Transverse colon (tissue), 4 donors: ENCODE data around the gene VENTX. TPM values are rescaled to one million over a fixed set of nuclear protein-coding genes. Genes with fewer than 3 reads are reported as not detected.

ENCODE experiments used
- DNase-seq: peaks from one replicate; pipeline ENCODE4 v3.0.0-alpha.2; 2019
- H3K27ac ChIP-seq, 4 donors: fragments of 200-600 bp; sonication (generic); 2 replicates each; pipeline ENCODE4 v1.5.1; 2016 to 2018; ENCODE audit warnings: inconsistent platforms in 4 of 4
- H3K27me3 ChIP-seq: fragments of 200-600 bp; sonication (generic); 2 replicates; pipeline ENCODE4 v1.5.1; 2017; ENCODE audit warnings: inconsistent platforms
- H3K36me3 ChIP-seq, 4 donors: fragments of 200-600 bp; sonication (generic); 2 replicates each; pipeline ENCODE4 v1.5.1; 2017 to 2019; ENCODE audit warnings: inconsistent platforms in 4 of 4
- H3K4me1 ChIP-seq, 4 donors: fragments of 200-600 bp; sonication (generic); 2 replicates each; pipeline ENCODE4 v1.5.1; 2017 to 2020; ENCODE audit warnings: inconsistent platforms in 4 of 4
- H3K4me3 ChIP-seq, 4 donors: fragments of 200-600 bp; sonication (generic); 1 replicate in 1 of 4; 2 replicates in 3 of 4; pipeline versions ENCODE4 v1.5.1 to v1.6.1; 2017 to 2019; ENCODE audit warnings: inconsistent platforms in 4 of 4
- H3K9me3 ChIP-seq, 2 donors: fragments of 200-600 bp; sonication (generic); 2 replicates each; pipeline ENCODE4 v1.5.1; 2017 to 2019; ENCODE audit warnings: inconsistent platforms in 2 of 2
- EP300 ChIP-seq: sonication (generic); formaldehyde crosslinking; IDR thresholded peaks from one replicate; pipeline ENCODE4 v1.6.1; 2017; ENCODE audit warnings: antibody characterized with exemption, low read depth
- POLR2A ChIP-seq: fragments of 450-650 bp; IDR thresholded peaks from one replicate; pipeline ENCODE4 v1.6.1; 2016; ENCODE audit warnings: antibody characterized with exemption, mild to moderate bottlenecking, moderate library complexity
- POLR2AphosphoS5 ChIP-seq, 3 donors: sonication (generic); formaldehyde crosslinking; IDR thresholded peaks; one replicate each; pipeline ENCODE4 v1.6.1; 2016; ENCODE audit warnings: antibody characterized with exemption in 3 of 3
- WGBS, 2 donors: methylation state at CpG; one replicate each; pipeline ENCODE4 v1.1.5; 2018; ENCODE audit warnings: low coverage in 1 of 2; 5-methylcytosine and 5-hydroxymethylcytosine counted together
- in situ Hi-C, 4 donors: fragments of 200-750 bp; cut with MboI; loops; one replicate each; pipeline versions ENCODE4 v1.15.0 to v1.15.1; 2017; ENCODE audit warnings: low sequenced_read_pairs in 3 of 4, low pct_ligation_motif_present in 1 of 4, low pct_unique_long_range_greater_than_20kb in 1 of 4
- intact Hi-C: fragments of 100-400 bp; cut with DNase I; formaldehyde crosslinking; loops from one replicate; pipeline ENCODE4 v1.15.1; 2023; ENCODE audit warnings: low total_unique reads
- total RNA-seq, 4 donors: library from RNA; depleted of rRNA; stranded (reverse); fragments of >200 nt; gene quantifications; one replicate each; pipeline ENCODE4 v1.1.0, GENCODE V29; 2016
- TF ChIP-seq, protein P1 (sequence below), 5 experiments: fragments of 200-600 bp in 3 of 5; fragments of 450-650 bp in 2 of 5; sonication (generic) in 3 of 5; IDR thresholded peaks; 1 replicate in 2 of 5; 2 replicates in 3 of 5; pipeline ENCODE4 v1.5.1; 2016 to 2017; ENCODE audit warnings: antibody characterized with exemption in 5 of 5, inconsistent platforms in 3 of 5, mild to moderate bottlenecking in 2 of 5, moderate library complexity in 1 of 5

Gene VENTX
- total RNA-seq, 4 donors from 2014 or later = 0.27 to 0.48 TPM; not detected in 2

DNA sequence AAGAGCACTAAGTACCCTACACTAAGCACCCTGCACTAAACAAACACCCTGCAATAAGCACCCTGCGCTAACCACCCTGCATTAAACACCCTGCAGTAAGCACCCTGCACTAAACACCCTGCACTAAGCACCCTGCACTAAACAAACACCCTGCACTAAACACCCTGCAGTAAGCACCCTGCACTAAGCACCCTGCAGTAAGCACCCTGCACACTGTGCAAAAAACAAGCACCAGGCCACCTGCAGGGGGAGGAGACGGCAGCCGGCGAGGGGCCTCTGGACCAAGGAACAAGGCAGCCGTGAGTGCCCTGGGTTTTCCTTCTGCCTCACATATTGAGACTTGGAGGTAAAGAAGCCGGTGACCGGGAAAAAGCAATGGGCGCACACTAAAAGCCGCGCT, 47.4 kb upstream of the VENTX start:
- intact Hi-C loops = no loop called here

DNA sequence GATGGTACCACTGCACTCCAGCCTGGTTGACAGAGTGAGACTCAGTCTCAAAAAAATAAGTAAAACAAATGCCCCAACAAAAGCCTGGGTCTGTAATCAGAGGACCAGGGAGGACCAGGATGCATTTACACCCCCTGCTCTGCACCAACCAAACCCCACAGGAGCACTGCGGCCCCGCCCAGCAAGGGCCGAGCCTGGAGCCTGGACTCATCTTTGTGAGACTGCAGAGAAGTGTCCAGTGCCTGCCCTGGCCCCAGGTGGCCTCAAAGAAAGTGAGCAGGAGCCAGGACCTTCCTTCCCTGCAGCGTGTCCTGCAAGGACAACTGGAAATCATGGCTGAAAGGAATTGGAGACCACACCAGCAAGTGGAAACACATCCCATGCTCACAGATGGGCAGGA, 46.0 kb upstream of the VENTX start:
- H3K36me3 ChIP-seq = no peaks in the 10 kb centered on the region
- in situ Hi-C loops = no loop called here
- no peaks in the 10 kb centered on the region for H3K27me3 ChIP-seq
- no peaks in the 10 kb centered on the region for H3K9me3 ChIP-seq
- intact Hi-C loops = no loop called here
- WGBS, 2 donors = 89% methylated on average over 4 of the region's 4 CpGs; no CpG with 5 or more reads in 1 of the 2 donors
- TF ChIP-seq, protein P1, sequence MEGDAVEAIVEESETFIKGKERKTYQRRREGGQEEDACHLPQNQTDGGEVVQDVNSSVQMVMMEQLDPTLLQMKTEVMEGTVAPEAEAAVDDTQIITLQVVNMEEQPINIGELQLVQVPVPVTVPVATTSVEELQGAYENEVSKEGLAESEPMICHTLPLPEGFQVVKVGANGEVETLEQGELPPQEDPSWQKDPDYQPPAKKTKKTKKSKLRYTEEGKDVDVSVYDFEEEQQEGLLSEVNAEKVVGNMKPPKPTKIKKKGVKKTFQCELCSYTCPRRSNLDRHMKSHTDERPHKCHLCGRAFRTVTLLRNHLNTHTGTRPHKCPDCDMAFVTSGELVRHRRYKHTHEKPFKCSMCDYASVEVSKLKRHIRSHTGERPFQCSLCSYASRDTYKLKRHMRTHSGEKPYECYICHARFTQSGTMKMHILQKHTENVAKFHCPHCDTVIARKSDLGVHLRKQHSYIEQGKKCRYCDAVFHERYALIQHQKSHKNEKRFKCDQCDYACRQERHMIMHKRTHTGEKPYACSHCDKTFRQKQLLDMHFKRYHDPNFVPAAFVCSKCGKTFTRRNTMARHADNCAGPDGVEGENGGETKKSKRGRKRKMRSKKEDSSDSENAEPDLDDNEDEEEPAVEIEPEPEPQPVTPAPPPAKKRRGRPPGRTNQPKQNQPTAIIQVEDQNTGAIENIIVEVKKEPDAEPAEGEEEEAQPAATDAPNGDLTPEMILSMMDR (IDR thresholded peaks at IDR 0.05) = no peak
- TF ChIP-seq POLR2A = no peak
- no peak for TF ChIP-seq EP300
- TF ChIP-seq POLR2AphosphoS5 (IDR thresholded peaks at IDR 0.05) = no peak
- H3K4me3 ChIP-seq = no peak overlapping the region
- no peak for DNase-seq
- no peak overlapping the region for H3K27ac ChIP-seq
- H3K4me1 ChIP-seq = no peaks in the 10 kb centered on the region

More for the DNA sequence above, 47.4 kb upstream of the VENTX start:
- DNase-seq = no peak
- no peaks in the 10 kb centered on the region for H3K36me3 ChIP-seq
- no peaks in the 10 kb centered on the region for H3K4me1 ChIP-seq
- TF ChIP-seq, protein P1 (IDR thresholded peaks at IDR 0.05) = no peak
- TF ChIP-seq EP300 = no peak
- no peak for TF ChIP-seq POLR2AphosphoS5 (IDR thresholded peaks at IDR 0.05)
- TF ChIP-seq POLR2A = no peak
- no peak overlapping the region for H3K4me3 ChIP-seq
- WGBS, 2 donors = 92 to 98% methylated on average over 8 to 10 of the region's 10 CpGs
- H3K9me3 ChIP-seq = no peaks in the 10 kb centered on the region
- no peaks in the 10 kb centered on the region for H3K27me3 ChIP-seq
- in situ Hi-C loops = no loop called here
- no peak overlapping the region for H3K27ac ChIP-seq

DNA sequence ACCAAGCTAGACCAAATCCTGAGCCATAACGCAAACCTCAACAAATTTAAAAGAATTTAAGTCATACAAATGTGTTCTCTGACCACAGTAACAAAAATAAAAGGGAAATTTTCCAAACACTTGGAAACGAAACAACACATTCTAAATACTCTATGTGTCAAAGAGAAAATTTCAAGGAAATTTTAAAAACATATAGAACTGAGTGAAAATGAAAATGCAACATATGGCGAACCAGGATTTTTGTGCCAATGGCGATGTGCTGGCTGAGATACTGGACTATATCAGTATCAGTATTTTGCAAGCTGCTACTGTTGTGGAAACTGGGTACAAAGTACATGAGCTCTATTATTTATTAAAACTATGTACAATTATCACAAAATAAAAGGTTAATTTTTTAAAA, 43.5 kb upstream of the VENTX start:
- intact Hi-C loops (no loop called here), in situ Hi-C loops (no loop called here)
- no peaks in the 10 kb centered on the region for H3K4me1 ChIP-seq
- no peaks in the 10 kb centered on the region for H3K9me3 ChIP-seq
- H3K27ac ChIP-seq = no peak overlapping the region
- TF ChIP-seq POLR2A (no peak), EP300 (no peak)
- TF ChIP-seq, protein P1 (IDR thresholded peaks at IDR 0.05) = no peak
- H3K27me3 ChIP-seq = no peaks in the 10 kb centered on the region
- H3K36me3 ChIP-seq = no peaks in the 10 kb centered on the region
- 74 to 83% methylated on average over 3 to 4 of the region's 4 CpGs for WGBS, 2 donors
- H3K4me3 ChIP-seq = no peak overlapping the region
- DNase-seq = no peak

DNA sequence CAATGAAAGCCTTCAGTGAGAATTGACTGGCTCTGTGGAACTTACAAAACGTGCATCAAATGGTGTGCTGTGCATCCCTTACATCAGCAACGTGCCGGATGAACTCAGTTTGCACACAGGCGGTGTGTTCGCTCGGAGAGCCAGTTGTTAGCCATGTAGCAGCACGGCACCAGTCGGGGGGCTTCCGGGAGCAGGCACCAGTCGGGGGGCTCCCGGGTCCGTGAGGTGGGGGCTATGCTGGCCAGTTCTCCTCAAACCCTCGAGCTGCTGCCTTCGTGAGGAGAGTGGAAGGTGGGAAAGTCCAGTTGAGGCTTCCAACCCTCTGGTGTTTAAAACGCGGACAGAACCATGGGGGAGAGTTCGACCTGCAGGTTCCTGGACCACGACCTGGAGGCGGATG, 42.6 kb upstream of the VENTX start:
- Histone ChIP-seq H3K27ac (no peak overlapping the region), H3K4me1 (no peaks in the 10 kb centered on the region), H3K36me3 (no peaks in the 10 kb centered on the region), H3K27me3 (peaks cover 7% of the 10 kb centered on the region), H3K9me3 (no peaks in the 10 kb centered on the region), H3K4me3 (no peak overlapping the region)
- intact Hi-C loops = no loop called here
- 81 to 86% methylated on average over 7 to 18 of the region's 19 CpGs for WGBS, 2 donors
- in situ Hi-C loops = no loop called here
- TF ChIP-seq, protein P1 (IDR thresholded peaks at IDR 0.05) = no peak
- TF ChIP-seq POLR2A (no peak), EP300 (no peak), POLR2AphosphoS5 (IDR thresholded peaks at IDR 0.05) (no peak)
- DNase-seq = no peak
